Mucosa of descending colon (tissue), 3 donors: Measurements from ENCODE around the gene USP34. TPM values are rescaled to one million over a fixed set of nuclear protein-coding genes. Genes with fewer than 3 reads are reported as not detected.
A peak's percentile ranks its signal among the peaks of the same experiment; 100 is the strongest.

Experiments used
- ATAC-seq: fragments of 200-7000 bp; cut with Tn5 transposase; one replicate; pipeline ENCODE4 v1.9.1; 2020; ENCODE audit warnings: mild to moderate bottlenecking, moderate library complexity
- DNase-seq, 3 donors: peaks; one replicate each; pipeline ENCODE4 v3.0.0-alpha.2; 2020
- H3K36me3 ChIP-seq: fragments of 200-600 bp; one replicate; pipeline ENCODE4 v1.8.0; 2021; ENCODE audit warnings: low read depth, mild to moderate bottlenecking
- H3K4me1 ChIP-seq: fragments of 200-600 bp; one replicate; pipeline ENCODE4 v1.8.0; 2021; ENCODE audit warnings: low read depth, mild to moderate bottlenecking
- H3K4me3 ChIP-seq: fragments of 200-600 bp; one replicate; pipeline ENCODE4 v1.8.0; 2021; ENCODE audit warnings: mild to moderate bottlenecking
- H3K9me3 ChIP-seq: fragments of 200-600 bp; one replicate; pipeline ENCODE4 v1.8.0; 2021; ENCODE audit warnings: mild to moderate bottlenecking
- CTCF ChIP-seq: fragments of 200-600 bp; IDR thresholded peaks from one replicate; pipeline ENCODE4 v1.8.0; 2022; ENCODE audit warnings: antibody characterized with exemption, mild to moderate bottlenecking
- intact Hi-C, 2 donors: fragments of 100-400 bp; cut with DNase I in 1 of 2; cut with micrococcal nuclease in 1 of 2; formaldehyde crosslinking; loops; one replicate each; pipeline versions ENCODE4 v1.11.0 to v1.11.1; 2022; cut with DNase I, micrococcal nuclease
- total RNA-seq, 3 donors: library from RNA; stranded (reverse); fragmentation: NEBNext Ultra II Directional in 2 of 3; extraction: Animal tissue kit (Norgen Biotek cat#: 25700) in 2 of 3; gene quantifications; one replicate each; pipeline versions ENCODE4 v1.2.1 to v1.2.4, GENCODE V29; 2021 to 2023
- donor health status: DM: no; HTN: no; CAD: no; lungs with moderate emphysema.
- donor health status: DM: no; HTN: no; CAD: no.
- donor health status: DM: no; HTN: yes; CAD: no.

USP34 gene
- total RNA-seq, 3 donors from 2014 or later: 67.9 to 132 (median 88.4) TPM

- H3K4me3 ChIP-seq: no peak overlapping the region
- ATAC-seq: peak; percentile 98
- no peaks in the 10 kb centered on the region for H3K9me3 ChIP-seq
- H3K4me1 ChIP-seq: no peaks in the 10 kb centered on the region
- peak; percentile 84 to 92 (median 89) for DNase-seq
- intact Hi-C loops: no loop called here
- no peak for TF ChIP-seq CTCF
- no peaks in the 10 kb centered on the region for H3K36me3 ChIP-seq
These were observed 326.1 kb downstream of the USP34 start for GRCh38 chr2:61144697-61145268.

GRCh38 chr2:61141151-61141550 is 329.7 kb downstream of the USP34 start:
- ATAC-seq (no peak), DNase-seq (no peak)
- intact Hi-C loops: no loop called here
- Histone ChIP-seq H3K4me3 (no peak overlapping the region), H3K4me1 (no peaks in the 10 kb centered on the region), H3K9me3 (no peaks in the 10 kb centered on the region), H3K36me3 (no peaks in the 10 kb centered on the region)
- no peak for TF ChIP-seq CTCF

- Histone ChIP-seq H3K4me1 (no peaks in the 10 kb centered on the region), H3K4me3 (no peak overlapping the region), H3K36me3 (no peaks in the 10 kb centered on the region), H3K9me3 (no peaks in the 10 kb centered on the region)
- ATAC-seq (no peak), DNase-seq (no peak)
- no peak for TF ChIP-seq CTCF
- intact Hi-C loops: no loop called here
These were observed 332.0 kb downstream of the USP34 start for GRCh38 chr2:61138859-61139258.

Other genes starting within 250 kb of the USP34 start
- 10 to 100 TPM; 76.8 to 94.1 (median 87.5) TPM for gene XPO1, start 67.3 kb upstream of the USP34 start, total RNA-seq